Measurements from ENCODE around the gene PAIP2B.
"Not testable (repeated sequence)": the region's sequence is repeated elsewhere in the genome, so short reads cannot be mapped to it uniquely, and the experiment has no call there.

PAIP2B gene

DNA sequence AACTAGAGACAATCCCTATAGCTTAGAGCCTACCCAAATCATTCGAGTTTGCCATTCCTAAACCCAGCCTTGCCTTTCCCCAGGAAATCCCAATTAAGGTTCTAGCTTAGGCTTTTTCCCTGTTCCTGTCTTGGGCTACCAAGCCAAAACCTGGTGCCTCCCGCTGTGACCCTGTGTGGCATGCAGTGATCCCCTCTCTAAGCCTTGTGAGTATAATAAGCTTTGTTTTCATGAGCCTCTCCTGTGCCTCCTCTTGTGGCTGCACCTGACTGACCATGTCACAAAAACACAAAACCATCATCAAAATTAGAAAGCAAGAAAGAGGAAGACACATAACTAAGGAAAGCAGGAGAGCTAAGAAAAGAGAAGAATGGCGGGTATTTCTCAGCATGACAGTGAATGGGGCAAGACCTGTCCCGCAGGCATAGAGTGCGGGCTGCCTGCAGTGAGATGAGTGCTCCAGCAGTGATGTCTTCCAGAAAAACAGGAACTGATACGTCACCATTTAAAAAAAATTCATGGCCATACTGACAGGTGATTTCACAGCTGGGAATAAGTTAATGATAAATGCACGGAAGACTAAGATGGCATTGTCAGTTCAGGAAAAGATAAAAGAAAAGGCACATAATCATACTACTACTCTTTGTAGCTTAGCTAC, 9.2 kb upstream of the PAIP2B start:
- H3K27ac ChIP-seq: no peak overlapping the region
- no peak for TF ChIP-seq ZFX (IDR thresholded peaks at IDR 0.05; ENCODE audit: borderline replicate concordance)
- TF ChIP-seq, protein P1, sequence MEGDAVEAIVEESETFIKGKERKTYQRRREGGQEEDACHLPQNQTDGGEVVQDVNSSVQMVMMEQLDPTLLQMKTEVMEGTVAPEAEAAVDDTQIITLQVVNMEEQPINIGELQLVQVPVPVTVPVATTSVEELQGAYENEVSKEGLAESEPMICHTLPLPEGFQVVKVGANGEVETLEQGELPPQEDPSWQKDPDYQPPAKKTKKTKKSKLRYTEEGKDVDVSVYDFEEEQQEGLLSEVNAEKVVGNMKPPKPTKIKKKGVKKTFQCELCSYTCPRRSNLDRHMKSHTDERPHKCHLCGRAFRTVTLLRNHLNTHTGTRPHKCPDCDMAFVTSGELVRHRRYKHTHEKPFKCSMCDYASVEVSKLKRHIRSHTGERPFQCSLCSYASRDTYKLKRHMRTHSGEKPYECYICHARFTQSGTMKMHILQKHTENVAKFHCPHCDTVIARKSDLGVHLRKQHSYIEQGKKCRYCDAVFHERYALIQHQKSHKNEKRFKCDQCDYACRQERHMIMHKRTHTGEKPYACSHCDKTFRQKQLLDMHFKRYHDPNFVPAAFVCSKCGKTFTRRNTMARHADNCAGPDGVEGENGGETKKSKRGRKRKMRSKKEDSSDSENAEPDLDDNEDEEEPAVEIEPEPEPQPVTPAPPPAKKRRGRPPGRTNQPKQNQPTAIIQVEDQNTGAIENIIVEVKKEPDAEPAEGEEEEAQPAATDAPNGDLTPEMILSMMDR (IDR thresholded peaks at IDR 0.05): no peak

DNA sequence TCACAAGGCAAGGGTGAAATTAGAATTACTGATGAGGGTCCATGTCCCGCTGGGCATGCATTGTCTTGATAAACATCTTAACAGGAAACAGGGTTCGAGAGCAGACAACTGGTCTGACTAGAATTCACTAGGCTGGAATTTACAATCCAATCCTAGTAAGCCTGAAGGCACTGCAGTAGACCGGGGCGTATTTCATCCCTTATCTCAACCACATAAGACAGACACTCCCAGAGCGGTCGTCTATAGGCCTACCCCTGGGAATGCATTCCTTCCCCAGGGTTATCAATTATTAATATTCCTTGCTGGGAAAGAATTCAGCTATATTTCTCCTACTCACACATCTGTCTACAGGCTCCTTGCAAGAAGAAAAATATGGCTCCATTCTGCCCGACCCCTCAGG, 6.2 kb upstream of the PAIP2B start:
- not testable (repeated sequence) for H3K27ac ChIP-seq

GRCh38 chr2:71226096-71226964, 573 bp downstream of the PAIP2B start:
- peak overlapping the region; percentile 66 for H3K27ac ChIP-seq
- TF ChIP-seq, protein P1 (IDR thresholded peaks at IDR 0.05): peak; percentile 25
- TF ChIP-seq ZFX (IDR thresholded peaks at IDR 0.05; ENCODE audit: borderline replicate concordance): no peak

GRCh38 chr2:71224935-71225334, 2.0 kb downstream of the PAIP2B start:
- TF ChIP-seq, protein P1 (IDR thresholded peaks at IDR 0.05): no peak
- no peak for TF ChIP-seq ZFX (IDR thresholded peaks at IDR 0.05; ENCODE audit: borderline replicate concordance)
- H3K27ac ChIP-seq: no peak overlapping the region

DNA sequence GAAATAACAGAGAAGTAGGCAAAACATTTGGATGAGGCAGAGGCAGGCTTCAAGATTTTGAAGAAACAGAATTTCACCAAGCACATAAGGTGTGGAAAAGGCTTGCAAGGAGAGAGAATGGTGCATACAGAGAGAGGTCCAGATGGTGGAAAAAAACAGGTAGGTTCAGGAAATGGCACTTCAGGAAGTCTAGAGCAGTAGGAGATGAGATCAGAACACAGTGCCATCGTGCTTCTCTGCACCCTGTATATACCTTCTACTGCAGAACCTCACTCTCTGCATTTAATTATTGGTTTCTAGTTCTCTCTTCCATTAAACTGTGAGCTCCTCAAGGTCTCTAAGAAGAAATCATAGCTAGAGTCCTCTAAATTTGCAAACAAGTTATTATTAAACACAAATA, 2.4 kb downstream of the PAIP2B start:
- no peak overlapping the region for H3K27ac ChIP-seq
- no peak for TF ChIP-seq ZFX (IDR thresholded peaks at IDR 0.05; ENCODE audit: borderline replicate concordance)
- TF ChIP-seq, protein P1 (IDR thresholded peaks at IDR 0.05): no peak

- TF ChIP-seq, protein P1 (IDR thresholded peaks at IDR 0.05): peak; percentile 85
- TF ChIP-seq ZFX (IDR thresholded peaks at IDR 0.05; ENCODE audit: borderline replicate concordance): no peak
- H3K27ac ChIP-seq: no peak overlapping the region
Observed at GRCh38 chr2:71223767-71224333, 3.1 kb downstream of the PAIP2B start.

DNA sequence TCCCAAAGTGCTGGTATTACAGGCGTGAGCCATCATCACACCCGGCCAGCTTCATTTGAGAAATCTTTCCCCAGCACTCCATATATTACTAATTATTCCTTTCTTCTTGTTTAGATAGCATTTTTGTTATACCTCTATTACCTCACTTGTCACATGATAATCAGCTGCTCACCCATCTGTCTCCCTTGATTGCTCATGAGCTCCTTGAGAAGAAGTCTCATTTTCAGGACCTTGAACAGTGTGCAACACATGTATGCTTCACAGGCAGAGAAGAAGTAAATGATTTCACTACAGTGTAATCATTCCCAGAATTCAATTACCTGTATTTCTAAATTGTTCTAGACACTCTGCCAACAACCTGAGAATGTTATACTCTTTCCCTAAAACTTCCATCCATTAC, 6.2 kb downstream of the PAIP2B start:
- no peak for TF ChIP-seq ZFX (IDR thresholded peaks at IDR 0.05; ENCODE audit: borderline replicate concordance)
- TF ChIP-seq, protein P1 (IDR thresholded peaks at IDR 0.05): no peak
- no peak overlapping the region for H3K27ac ChIP-seq

All from 22Rv1 (cell line).